HG03175 (cell line): ENCODE results near the gene DRAP1.
"Not testable (repeated sequence)": the region's sequence is repeated elsewhere in the genome, so short reads cannot be mapped to it uniquely, and the experiment has no call there.

Experiments
- ATAC-seq: cut with Tn5 transposase; IDR thresholded peaks from one replicate; pipeline ENCODE4 v1.9.1; 2021; ENCODE audit warnings: mild to moderate bottlenecking, moderate library complexity; ENCODE audit not compliant: unreplicated experiment

DRAP1 gene

DNA sequence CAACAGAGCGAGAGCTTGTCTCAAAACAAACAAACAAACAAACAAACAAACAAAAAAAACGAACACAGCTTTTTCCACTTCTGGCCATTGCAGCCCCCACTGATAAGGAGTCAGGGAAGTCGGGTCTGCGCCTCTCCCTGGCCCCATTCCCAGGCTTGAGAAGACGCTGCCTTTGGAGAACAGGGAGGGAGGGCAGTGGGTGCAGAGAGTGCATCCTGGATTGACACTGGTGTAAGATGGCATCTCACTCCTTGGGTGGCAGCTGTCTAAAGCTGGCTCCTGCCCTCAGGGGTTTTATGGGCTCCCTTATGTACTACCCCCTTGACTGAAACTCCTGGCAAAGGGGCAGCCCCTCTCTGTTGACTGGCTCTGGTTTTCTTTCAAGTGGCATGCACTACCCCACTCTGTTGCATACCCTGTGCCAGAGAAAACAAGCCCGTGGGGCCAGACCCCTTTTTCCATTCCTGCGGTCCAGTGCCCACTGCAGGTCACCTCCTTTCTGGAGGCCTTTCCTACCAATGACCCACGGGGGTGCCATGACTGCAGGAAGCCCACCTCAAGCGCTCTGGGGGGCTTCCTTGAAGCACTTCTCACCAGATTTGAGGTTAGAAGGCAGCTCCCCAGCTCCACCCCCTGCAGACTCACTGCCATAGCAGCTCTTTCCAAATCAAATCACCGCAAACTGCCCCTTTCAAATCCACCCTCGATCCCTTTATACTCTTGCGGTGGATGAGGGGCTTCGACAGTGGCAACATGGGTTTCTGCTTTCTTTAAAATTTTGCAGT is 12.7 kb downstream of the DRAP1 start:
- no peak for ATAC-seq

DNA sequence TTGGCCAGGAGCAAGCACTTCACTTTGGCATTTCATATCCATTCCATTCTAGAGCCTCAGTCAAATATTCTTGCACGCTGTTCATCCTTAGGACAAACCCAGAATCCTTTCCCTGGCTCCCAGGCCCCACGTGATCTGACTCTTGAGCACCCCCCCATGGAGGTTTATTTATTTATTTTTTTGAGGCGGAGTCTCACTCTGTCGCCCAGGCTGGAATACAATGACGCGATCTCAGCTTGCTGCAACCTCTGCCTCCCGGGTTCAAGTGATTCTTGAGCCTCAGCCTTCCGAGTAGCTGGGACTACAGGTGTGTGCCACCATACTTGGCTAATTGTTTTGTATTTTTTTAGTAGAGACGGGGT is 13.3 kb downstream of the DRAP1 start:
- ATAC-seq: no peak

DNA sequence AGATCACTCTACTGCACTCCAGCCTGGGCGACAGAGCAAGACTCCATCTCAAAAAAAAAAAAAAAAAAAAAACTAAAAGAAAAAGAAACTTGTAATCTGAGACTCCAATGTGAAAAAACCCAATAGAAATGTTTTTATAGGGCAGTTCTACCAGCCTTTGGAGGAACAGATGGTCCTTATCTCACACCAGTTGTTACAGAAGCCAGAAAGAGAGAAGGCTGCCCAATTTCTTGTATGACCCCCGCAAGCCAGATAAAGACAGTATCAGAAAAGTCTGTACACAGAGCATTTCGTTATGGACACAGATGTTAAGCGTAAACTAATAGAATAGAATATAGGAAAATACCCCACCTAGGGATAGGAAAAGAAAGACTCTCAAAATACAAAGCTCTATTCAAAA is 14.8 kb downstream of the DRAP1 start:
- ATAC-seq: no peak

DNA sequence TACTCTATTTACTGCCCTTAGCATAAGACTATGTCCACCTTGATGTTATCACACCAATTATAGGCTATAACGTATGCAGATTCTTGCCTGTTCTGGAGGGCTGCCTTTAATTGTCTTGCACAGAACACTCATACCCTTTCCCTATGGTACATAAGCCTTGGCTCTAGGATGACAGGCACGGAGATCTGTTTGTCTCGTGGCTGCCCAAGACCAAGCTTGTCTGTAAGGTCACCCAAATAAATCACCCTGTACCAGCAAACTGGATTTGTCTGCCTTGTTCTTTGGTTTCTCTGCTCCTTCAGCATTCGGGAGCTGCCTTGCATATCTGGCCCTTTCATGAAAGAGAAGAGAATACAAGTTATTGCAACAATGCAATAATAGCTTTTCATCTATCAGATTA is 18.5 kb downstream of the DRAP1 start:
- no peak for ATAC-seq

DNA sequence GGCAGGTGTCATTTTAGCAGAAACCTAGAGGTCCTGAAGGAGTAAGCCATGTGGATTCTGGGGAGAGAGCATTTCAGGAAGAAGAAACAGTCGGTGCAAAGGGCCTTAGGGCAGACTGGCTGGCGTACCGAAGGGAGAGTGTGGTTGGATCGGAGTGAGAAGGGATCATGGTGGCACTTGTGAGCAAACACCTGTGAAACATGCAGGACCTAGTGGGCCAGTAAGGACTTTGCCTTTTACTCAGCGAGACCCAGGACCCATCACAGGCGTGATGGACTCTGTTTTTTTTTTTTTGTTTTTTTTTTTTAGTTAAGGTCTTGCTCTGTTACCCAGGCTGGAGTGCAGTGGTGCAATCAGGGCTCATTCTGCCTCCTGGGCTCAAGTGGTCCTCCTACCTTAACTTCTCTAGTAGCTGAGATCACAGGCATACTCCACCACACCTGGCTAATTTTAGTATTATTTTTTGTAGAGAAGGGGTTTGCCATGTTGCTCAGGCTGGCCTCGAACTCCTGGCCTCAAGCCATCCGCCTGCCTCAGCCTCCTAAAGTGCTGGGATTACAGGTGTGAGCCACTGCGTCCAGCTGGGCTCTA is 22.6 kb downstream of the DRAP1 start:
- ATAC-seq: no peak

DNA sequence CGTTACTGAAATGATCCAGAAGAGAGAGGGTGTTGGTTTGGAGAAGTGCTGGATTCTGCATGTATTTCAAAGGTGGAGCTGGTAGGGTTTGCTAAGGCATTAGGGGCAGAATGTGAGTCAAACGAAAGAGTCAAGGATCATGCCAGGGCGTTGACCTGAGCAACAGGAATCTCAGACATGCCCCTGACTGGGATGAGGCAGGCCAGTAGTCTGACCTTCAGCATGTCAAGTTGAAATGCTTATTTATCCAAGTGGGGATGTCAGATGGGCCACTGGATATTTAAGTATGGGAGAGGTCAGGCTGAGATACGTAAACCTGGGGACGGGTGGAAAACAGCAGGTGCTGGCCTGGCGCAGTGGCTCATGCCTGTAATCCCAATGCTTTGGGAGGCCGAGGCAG is 23.3 kb downstream of the DRAP1 start:
- ATAC-seq: no peak

DNA sequence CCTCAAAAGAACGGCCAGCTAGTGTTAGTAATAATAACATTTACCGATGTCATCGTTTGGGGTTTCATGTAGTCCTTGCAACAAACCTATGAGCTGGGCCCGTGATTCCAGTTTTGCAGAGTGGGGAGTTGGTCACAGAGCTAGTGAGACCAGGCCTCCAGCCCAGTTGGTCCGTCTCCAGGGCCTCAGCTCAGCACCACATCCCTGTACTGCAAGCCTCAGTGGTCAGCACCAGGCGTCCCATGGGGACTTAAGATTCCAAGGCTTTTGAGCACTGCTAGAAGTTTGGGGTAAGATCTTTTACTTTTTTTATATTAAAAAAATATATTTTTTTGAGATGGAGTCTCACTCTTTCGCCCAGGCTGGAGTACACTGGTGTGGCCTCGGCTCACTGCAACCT is 25.0 kb downstream of the DRAP1 start:
- no peak for ATAC-seq

DNA sequence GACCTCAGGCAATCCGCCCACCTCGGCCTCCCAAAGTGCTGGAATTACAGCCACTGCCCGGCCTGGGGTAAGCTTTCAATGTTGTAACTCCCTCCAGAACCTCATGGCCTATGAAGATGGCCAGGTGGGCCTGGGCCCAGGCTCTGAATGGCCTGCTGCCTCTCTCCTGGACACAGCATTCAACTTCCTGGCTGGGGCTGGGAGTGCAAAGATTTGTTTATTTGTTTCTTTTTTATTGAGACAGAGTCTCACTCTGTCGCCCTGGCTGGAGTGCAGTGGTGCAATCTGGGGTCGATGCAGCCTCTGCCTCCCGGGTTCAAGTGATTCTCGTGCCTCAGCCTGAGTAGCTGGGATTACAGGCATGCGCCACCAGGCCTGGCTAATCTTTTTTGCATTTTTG is 25.5 kb downstream of the DRAP1 start:
- no peak for ATAC-seq

DNA sequence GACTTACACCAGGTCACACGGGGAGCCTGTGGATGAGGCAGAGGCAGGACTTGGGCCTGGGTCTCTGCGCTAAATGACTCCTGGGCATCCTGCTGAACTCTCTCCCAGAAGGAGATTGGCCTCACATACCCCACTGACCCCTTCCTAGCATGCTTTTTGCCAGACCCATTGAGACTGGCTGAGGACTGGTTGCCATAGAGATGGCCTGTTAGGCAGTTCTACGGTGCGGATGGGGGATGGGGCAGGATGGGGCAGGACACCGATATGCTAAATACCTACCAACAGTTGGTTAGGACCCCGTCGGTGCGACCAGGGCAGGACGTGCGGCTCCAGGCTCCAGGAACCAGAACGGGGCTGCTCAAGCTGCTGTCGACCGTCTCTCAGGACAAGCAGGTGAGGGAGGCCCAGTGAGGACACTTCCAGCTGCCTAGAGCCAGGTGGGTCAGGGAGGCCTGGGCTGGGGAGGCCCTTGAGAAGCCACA is 26.2 kb downstream of the DRAP1 start, which contains the start of gene TSGA10IP:
Gene TSGA10IP, plus strand, starts transcription at position 51 of the 482 bp plus-strand sequence. Its CDS starts 196 bp downstream, at position 247.
- no peak for ATAC-seq

DNA sequence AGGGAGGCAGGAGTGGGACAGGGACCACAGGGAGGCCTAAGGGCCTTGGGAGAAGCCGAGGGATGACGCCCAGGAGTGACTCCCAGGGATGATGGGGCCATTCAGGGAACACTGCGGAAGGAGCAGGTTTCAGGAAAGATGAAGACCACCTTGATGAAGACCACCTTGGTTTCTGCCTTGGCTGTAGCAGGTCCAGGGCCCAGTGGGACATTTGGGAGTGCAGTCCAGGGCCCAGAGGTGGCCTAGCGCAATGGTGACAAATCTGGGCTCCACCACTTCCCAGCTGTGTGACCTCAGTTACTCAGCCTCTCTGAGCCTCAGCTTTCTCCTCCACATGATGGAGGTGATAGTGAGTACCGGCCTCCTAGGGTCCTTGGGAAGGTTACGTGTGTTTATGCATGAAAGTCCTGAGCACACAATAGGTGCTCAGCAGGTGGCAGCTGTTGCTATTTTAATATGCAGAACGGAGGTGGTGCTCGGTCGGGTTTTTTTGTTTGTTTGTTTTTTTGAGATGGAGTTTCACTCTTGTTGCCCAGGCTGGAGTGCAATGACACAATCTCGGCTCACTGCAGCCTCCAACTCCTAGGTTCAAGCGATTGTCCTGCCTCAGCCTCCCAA is 26.8 kb downstream of the DRAP1 start:
- ATAC-seq: no peak

DNA sequence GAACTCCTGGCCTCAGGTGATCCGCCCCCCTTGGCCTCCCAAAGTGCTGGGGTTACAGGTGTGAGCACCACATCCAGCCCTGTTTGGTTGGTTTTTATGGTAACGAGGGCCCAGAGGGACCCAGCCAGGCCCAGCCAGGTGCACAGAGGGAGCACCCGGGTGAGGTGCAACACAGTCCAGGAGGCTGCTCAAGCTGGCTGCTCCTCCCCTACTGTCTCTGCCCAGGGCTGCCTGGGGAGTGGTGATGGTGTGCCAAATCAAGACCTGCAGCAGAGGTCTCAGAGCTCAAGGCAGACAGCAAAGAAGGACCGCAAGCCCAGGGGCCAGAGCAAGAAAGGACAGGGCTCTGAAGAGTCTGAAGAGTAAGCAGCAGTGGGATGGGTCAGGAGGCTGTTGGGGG is 27.4 kb downstream of the DRAP1 start:
- no peak for ATAC-seq

DNA sequence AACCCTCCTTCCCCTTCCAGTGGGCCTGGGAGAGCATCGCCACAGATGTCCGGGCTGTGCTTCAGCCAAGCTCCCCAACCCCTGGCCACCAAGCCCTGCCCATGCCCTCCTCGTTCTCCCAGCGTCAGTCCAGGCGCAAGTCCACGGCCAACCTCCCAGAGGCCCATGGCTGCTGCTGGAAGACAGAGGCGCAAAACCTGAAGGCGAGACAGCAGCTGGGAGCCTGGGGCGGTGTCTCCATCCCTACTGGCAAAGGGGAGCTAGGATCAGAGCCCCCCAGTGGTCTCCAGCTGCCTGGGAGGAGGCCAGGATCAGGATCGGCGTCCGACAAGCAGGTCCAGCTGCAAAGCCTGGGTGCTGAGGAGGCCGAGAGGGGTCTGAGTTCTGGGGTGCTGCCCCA is 27.9 kb downstream of the DRAP1 start:
- no peak for ATAC-seq

DNA sequence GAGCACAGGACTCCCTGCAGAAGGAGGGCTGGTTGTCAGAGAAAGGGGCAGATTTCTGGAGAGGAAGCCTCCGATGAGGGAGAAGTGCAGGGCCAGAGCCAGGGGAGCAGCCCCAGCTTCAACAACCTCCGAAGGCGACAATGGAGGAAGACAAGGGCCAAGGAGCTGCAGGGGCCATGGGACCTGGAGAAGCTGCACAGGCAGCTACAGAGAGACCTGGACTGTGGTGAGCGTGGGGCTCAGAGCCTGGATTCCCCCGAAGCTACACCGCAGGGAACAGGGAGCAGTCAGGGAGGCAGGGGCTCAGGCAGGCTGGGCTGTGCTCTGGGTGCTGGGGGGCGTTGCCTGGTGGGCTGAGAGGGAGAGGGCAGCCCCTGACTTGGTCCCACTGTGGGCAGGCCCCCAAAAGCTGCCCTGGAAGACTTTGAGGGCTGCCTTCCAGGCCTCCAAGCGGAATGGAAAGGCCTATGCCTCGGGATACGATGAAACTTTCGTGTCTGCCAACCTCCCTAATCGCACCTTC is 28.4 kb downstream of the DRAP1 start:
- ATAC-seq: no peak

DNA sequence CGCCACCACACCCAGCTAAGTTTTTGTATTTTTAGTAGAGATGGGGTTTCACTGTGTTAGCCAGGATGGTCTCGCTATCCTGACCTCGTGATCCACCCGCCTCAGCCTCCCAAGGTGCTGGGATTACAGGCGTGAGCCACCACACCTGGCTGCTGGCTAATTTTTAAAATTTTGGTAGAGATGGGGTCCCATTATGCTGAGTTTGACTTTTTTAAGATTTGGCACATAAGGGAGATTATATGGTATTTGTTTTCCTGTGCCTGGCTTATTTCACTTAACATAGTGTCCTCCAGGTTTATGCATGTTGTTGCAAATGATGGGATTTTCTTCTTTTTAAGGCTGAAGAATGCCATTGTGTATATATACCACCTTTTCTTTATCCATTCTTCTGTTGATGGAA is 31.5 kb downstream of the DRAP1 start:
- ATAC-seq: not testable (repeated sequence)

DNA sequence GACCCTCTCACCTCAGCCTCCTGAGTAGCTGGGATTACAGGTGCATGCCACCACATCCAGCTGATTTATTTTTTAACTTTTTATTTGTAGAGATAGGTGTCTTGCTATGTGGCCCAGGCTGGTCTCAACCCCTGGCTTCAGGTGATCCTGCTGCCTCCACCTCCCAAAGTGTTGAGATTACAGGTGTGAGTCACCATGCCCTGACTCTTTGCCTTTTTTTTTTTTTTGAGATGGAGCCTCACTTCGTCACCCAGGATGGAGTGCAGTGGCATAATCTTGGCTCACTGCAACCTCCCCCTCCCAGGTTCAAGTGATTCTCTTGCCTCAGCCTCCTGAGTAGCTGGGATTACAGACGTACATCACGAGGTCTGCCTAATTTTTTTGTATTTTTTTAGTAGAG is 32.4 kb downstream of the DRAP1 start:
- ATAC-seq: not testable (repeated sequence)

DNA sequence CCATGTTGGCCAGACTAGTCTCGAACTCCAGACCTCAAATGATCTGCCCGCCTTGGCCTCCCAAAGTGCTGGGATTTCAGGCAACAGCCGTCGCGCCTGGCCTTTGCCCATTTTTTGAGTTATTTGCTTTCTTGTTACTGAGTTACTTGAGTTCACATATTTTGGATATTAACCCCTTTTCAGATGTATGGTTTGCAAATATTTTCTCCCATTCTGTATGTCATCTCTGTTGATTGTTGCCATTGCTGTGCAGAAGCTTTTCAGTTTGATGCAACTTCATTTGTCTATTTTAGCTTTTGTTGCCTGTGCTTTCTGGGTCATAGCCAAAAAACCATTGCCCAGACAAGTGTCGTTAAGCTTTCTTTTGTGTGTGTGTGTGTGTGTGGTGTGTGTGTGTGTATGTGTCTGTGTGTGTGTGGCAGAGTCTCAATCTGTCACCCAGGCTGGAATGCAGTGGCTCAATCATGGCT is 32.9 kb downstream of the DRAP1 start:
- no peak for ATAC-seq

DNA sequence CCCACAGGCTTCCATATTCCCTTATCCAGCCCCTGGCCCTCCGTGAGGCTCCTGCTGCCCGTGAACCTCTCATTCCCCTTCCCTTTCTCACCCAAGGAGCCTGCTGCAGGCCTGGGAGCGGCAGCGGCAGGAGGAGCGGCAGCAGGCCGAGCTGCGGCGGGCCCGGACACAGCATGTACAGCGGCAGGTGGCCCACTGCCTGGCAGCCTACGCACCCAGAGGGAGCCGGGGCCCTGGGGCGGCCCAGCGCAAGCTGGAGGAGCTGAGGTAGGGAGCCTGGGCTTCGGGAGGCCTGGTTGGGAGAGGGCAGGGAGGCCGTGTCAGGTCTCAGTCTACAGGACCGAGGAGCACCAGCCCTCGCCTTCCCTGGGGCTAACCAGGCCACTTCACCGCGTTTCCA is 34.2 kb downstream of the DRAP1 start:
- no peak for ATAC-seq

DNA sequence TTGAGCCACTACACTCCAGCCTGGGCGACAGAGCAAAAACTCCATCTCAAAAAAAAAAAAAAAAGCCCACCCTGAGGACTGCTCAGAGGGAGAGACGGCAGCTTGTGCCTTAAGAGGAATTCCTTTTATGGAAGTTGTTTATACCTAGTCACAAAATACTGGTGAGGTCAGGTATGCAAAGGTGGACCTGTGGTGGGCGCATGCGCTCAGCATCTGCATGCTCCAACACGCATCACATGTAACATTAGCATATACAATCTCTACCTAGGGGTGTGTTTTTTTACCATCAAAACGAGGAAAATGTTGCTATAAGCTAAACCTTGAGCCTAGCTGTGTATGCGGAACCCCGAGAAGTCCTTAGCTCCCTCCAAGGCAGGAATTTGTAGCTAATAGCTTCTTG is 35.5 kb downstream of the DRAP1 start:
- ATAC-seq: no peak

DNA sequence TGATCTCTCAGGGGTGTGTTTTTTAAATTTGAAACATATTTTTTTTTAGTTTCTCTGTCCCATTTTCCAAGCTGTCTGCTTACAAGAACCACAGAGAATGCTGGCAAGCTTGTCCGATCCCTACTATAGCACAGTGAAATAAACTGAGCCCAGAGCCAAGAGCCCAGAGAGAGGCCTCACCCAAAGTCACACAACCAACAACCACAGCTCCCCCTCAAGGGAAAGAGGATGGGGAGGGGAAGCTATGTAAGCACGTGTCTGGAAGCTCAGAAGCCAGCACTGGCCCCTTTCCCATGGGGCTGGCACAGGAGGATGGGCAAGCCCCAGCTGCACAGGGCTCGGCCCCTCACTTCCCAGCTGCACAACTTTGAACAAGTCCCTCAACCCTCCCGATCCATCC is 39.1 kb downstream of the DRAP1 start:
- ATAC-seq: no peak

DNA sequence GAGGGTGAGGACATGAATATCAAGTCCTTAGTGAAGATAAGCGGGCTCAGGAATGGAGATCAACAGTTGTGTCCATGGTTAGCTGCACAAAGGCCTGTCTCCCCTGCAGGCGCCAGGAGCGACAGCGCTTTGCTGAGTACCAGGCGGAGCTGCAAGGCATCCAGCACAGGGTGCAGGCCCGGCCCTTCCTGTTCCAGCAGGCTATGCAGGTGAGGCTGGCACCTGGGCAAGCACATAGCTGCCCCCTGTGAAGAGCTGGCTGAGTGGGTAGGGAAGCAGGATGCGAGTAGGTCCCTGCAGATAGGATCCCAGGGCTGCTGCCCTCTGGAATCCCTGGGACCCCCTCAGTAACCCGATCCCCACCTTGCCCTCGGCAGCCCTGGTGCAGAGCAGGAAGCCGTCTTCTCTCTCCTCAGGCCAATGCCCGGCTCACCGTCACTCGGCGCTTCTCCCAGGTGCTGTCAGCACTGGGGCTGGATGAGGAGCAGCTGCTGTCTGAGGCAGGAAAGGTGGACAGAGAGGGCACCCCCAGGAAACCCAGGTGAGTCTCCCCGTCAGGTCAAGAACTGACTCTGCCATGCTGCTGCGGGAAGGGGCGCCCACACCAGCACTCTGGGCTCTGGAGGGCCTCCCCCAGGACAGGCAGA is 39.7 kb downstream of the DRAP1 start:
- no peak for ATAC-seq

DNA sequence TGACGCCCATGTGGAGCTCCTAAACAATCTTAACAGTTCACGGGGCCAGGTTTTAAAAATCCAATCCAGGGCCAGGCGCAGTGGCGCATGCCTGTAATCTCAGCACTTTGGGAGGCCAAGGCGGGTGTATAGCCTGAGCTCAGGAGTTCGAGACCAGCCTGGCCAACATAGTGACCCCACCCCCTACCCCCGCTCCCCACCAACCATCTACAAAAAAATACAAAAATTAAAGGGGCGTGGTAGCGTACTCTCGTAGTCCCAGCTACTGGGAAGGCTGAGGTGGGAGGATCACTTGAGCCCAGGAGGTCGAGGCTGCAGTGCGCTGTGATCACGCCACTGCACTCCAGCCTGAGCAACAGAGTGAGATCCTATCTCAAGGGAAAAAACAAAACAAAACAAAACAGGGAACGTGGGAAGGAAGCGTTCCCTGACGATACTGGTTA is 41.6 kb downstream of the DRAP1 start:
- no peak for ATAC-seq
